ENCODE results near the gene DYNAP. TPM values are rescaled to one million over a fixed set of nuclear protein-coding genes. Genes with fewer than 3 reads are reported as not detected.

DYNAP gene
- total and polyA plus RNA-seq, 2 of the 13 experiments (the other 11 are each of a cell fraction or from before 2014, with no cell fraction given), result not detected

DNA sequence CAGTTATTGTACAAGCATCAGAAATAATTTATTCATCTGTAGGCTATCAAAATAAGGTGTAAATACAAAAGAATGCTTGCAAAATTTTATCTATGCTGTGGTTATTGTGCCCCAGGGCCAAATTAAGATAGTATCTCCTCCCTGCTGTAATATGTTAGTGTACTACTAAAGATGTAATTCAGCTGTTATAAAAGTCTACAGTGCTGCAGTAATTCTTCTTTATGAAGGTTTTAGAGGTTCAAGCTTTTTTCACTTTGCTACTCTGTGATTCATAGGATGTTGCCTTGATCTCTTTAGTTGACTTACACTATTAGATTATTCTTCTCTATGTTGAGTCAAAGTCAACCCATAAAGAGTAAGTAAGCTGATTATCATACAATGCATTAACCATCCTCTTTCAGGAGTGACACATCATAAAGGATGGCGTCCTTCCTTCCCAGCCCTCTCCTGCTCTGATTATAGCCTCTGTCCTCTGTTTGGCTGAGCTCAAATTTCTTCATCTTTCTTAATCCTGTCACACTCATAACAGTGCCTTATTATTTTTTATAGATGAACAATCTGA lies 29.3 kb upstream of the DYNAP start:
- H4K20me1 ChIP-seq (ENCODE audit: insufficient read depth, low read length), result no peaks in the 10 kb centered on the region
- DNase-seq (ENCODE audit: low spot score) (no peak), FAIRE-seq (no peak), ATAC-seq (no peak)
- no peaks in the 10 kb centered on the region for H3K4me1 ChIP-seq (ENCODE audit: insufficient read depth, low read length)
- H3K4me3 ChIP-seq (replicated peaks in 1 of 3; ENCODE audit: insufficient read depth in 1 of 3, low read depth in 2 of 3, low read length in 3 of 3), result no peak overlapping the region
- no peaks in the 10 kb centered on the region for H3K36me3 ChIP-seq (replicated peaks in 1 of 2; ENCODE audit: control insufficient read depth in 1 of 2, insufficient read depth in 2 of 2, low read length in 2 of 2)
- no peak overlapping the region for H3K9ac ChIP-seq (ENCODE audit: insufficient read depth, low read depth, low read length)
- H3K9me3 ChIP-seq (ENCODE audit: low read length), result no peaks in the 10 kb centered on the region
- H3K27me3 ChIP-seq (ENCODE audit: control insufficient read depth in 1 of 2, insufficient read depth in 2 of 2, low read length in 2 of 2), result no peaks in the 10 kb centered on the region
- ChIA-PET CTCF (ENCODE audit: low intra/inter-chr PET ratio, low total read pairs) (no interaction called here), POLR2A (no interaction called here)
- H2AFZ ChIP-seq (ENCODE audit: low read length), result no peak overlapping the region
- 0% methylated on average over 1 of the region's 1 CpG for WGBS (ENCODE audit: low lambda C conversion rate)
- H3K79me2 ChIP-seq (ENCODE audit: insufficient read depth, low read length), result no peaks in the 10 kb centered on the region
- in situ Hi-C loops (cut with HindIII; ENCODE audit: extremely low pct_ligation_motif_present, low pct_unique_long_range_greater_than_20kb) (no loop called here), intact Hi-C loops (cut with micrococcal nuclease; ENCODE audit: unreplicated experiment) (no loop called here)
- TF ChIP-seq BATF2 (CRISPR knock-in tag; IDR thresholded peaks at IDR 0.05) (no peak), ONECUT2 (CRISPR knock-in tag; IDR thresholded peaks at IDR 0.05) (no peak), ZNF281 (CRISPR knock-in tag; IDR thresholded peaks at IDR 0.05; ENCODE audit: borderline replicate concordance) (no peak), ZFYVE20 (CRISPR knock-in tag; IDR thresholded peaks at IDR 0.05; ENCODE audit: borderline replicate concordance, low read depth) (no peak)
- TF ChIP-seq, protein P1, sequence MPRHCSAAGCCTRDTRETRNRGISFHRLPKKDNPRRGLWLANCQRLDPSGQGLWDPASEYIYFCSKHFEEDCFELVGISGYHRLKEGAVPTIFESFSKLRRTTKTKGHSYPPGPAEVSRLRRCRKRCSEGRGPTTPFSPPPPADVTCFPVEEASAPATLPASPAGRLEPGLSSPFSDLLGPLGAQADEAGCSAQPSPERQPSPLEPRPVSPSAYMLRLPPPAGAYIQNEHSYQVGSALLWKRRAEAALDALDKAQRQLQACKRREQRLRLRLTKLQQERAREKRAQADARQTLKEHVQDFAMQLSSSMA (CRISPR knock-in tag; IDR thresholded peaks at IDR 0.05), result no peak
- BruUV-seq (replicated peaks), result no TSS peak
- H3K4me2 ChIP-seq (ENCODE audit: low read depth, low read length), result no peak overlapping the region
- no peak overlapping the region for H3K27ac ChIP-seq (ENCODE audit: extremely low read length, insufficient read depth, low read length)
